Effector memory CD8-positive, alpha-beta T cell (primary cell): ENCODE data around the gene HDAC7.
"Not testable (repeated sequence)": the region's sequence is repeated elsewhere in the genome, so short reads cannot be mapped to it uniquely, and the experiment has no call there.

Experiments used
- ATAC-seq: fragments of 150-1000 bp; cut with Tn5 transposase; replicated peaks from 2 replicates; pipeline ENCODE4 v1.10.0; 2021; ENCODE audit warnings: mild to moderate bottlenecking, moderate library complexity
- DNase-seq, 3 experiments: peaks; one replicate each; pipeline ENCODE4 v3.0.0; 2021
- H3K27ac Mint-ChIP-seq, 2 donors: one replicate each; pipeline ENCODE4 v1.8.0; 2022; ENCODE audit warnings: mild to moderate bottlenecking in 2 of 2, mixed read lengths in 2 of 2, moderate library complexity in 2 of 2
- H3K27me3 Mint-ChIP-seq, 2 donors: one replicate each; pipeline ENCODE4 v1.8.0; 2022; ENCODE audit warnings: mixed read lengths in 2 of 2
- H3K36me3 Mint-ChIP-seq: one replicate; pipeline ENCODE4 v1.8.0; 2022; ENCODE audit warnings: mild to moderate bottlenecking, moderate library complexity, mixed read lengths; ENCODE audit not compliant: insufficient read depth
- H3K4me1 Mint-ChIP-seq, 2 donors: one replicate each; pipeline ENCODE4 v1.8.0; 2022; ENCODE audit warnings: low read depth in 2 of 2, mixed read lengths in 2 of 2
- H3K4me3 Mint-ChIP-seq, 2 donors: one replicate each; pipeline ENCODE4 v1.8.0; 2022; ENCODE audit warnings: mild to moderate bottlenecking in 2 of 2, mixed read lengths in 2 of 2, moderate library complexity in 2 of 2
- H3K9me3 Mint-ChIP-seq, 2 donors: one replicate each; pipeline ENCODE4 v1.8.0; 2022; ENCODE audit warnings: mixed read lengths in 2 of 2

The HDAC7 gene

DNA sequence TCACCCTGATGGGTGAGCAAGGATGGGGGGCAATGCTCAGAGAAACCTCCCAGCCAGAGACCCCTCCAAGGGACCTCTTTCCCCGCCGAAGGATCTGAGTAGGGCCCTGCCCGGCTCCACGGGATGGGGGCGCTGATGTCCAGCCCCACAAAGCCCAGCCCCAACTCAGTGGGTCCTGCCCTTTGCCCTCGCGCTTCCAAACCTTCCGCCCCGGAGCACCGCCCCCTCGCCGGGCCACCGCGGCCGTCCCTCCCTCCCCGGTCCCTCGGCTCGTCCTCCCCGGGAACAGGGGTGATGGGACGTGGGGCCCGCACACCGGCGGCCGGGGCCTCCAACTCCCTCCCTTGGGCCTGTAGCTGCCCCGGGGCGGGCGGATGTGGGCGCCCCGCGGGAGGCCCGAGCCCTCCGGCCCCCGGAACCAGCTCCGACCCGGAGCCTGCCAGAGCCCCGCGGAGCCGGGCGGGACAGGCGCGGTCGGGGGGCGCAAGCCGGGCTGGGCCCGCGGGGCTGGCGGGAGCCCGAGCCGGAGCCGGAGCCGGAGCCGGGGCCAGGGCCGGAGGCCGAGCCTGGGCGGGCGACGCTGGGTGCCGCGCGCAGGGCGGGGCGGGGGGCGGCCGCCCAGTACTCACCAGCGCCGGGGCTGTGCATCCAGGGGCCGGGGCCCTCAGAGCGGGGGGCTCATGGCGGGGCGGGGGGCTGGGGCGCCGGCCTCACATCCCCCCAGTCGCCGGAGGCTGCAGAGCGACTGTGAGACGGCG lies 386 bp downstream of the HDAC7 start:
- Mint-ChIP-seq H3K4me3 (peak overlapping the region; percentile 93 to 94), H3K9me3 (no peaks in the 10 kb centered on the region), H3K4me1 (peaks cover 68 to 74% of the 10 kb centered on the region in 2 donors), H3K27ac (peak overlapping the region; percentile 99), H3K27me3 (no peaks in the 10 kb centered on the region), H3K36me3 (peaks cover 15% of the 10 kb centered on the region)
- ATAC-seq (peak; percentile 11), DNase-seq (no peak)

DNA sequence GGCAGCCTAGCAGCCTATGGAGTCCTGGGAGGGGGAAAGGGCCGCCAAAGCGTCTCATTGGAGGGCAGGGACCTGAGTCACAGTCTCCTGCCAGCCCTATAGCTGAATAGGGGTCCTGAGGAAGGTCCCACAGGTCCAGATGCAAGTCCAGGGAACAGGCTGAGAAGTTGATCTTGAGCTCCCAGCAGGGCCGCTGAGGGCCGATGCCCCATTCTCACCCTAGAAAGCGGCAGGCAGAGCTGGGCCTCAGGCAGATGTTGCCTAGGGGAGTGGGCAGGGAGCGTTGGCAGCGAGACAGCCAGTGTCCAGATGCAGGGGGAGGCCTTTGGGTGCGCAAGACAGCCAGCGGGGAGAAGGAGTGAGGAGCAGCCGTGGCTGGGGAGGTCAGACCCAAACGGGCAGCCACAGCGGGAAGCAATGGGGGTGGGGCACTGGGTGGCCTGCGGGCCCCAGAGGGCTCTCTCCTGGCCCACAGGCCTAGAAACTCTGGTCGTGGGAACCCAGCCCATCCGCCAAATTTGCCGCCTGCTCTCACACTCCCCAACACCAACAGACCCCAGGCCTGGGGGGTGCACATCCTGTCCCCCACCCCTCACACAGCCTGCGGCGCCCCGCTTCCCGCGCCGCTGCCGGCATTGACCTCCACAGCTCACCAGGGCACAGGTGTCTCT lies 1.1 kb downstream of the HDAC7 start:
- ATAC-seq = peak; percentile 30
- H3K27ac Mint-ChIP-seq = peak overlapping the region; percentile 99

DNA sequence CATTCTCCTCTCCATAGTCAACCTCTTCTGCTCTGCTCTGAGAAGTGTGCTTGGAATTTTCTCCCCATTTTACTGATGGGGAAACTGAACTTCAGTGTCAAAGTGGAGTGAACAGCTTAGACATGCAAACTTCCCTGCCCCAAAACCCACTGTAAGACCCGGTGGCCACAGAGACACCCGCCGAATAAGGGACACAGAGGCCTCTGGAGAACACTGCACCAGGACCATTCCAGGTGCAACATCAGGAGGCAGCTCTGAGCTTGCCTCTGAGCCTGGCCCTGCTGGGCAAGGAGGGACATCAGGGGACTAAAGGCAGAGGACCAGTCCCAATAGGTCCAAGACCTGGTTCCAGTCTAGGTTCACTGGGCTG lies 1.7 kb downstream of the HDAC7 start:
- Mint-ChIP-seq H3K4me3 (peak overlapping the region; percentile 93 to 94), H3K9me3 (no peaks in the 10 kb centered on the region), H3K27ac (peak overlapping the region; percentile 99), H3K27me3 (no peaks in the 10 kb centered on the region), H3K36me3 (peaks cover 18% of the 10 kb centered on the region), H3K4me1 (peaks cover 70 to 74% of the 10 kb centered on the region in 2 donors)
- no peak for DNase-seq
- ATAC-seq = no peak

More for the DNA sequence above, 1.1 kb downstream of the HDAC7 start:
- Mint-ChIP-seq H3K9me3 (no peaks in the 10 kb centered on the region), H3K4me3 (peak overlapping the region; percentile 93 to 94), H3K27me3 (no peaks in the 10 kb centered on the region), H3K36me3 (peaks cover 12% of the 10 kb centered on the region), H3K4me1 (peaks cover 68 to 74% of the 10 kb centered on the region in 2 donors)
- peak; percentile 27 to 37 (median 28) for DNase-seq

DNA sequence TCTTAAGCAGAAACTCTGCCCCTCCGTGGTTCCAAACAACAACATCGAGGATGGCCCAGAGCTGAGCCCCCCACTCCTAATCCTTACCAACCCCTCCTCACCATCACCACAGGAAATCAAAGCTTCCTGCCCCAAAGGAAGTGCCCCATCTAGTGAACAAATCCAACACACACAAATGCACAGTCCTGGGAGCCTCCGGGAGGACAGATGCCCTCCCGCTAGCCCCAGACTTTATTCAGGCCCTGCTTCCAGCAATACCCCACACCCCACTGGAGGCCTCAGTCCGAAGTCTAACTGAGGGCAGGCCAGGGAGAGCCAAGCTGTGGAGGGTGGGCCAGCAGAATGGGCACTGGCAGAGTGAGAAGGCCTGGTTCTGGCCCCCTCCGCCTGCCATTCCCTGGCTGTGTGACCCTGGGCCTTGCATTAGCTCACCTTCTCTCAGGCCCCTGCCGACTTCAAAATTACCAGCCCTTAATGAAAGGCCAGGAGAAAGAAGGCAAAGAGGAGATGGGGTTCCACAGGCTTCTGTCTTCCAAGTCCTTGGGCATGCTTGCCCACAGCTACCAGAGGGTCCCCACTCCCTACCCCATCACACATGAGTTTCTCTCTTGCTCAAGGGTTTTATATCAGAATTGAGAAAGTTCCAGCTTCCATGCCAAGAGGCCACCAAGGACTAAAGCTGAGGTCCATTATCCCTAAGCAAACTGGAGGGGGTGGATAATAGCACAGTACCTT lies 2.3 kb downstream of the HDAC7 start:
- no peak for ATAC-seq
- H3K27me3 Mint-ChIP-seq = no peaks in the 10 kb centered on the region
- DNase-seq = no peak
- peak overlapping the region; percentile 99 for H3K27ac Mint-ChIP-seq
- H3K36me3 Mint-ChIP-seq = peaks cover 18% of the 10 kb centered on the region
- H3K4me1 Mint-ChIP-seq = peaks cover 69 to 74% of the 10 kb centered on the region in 2 donors
- peak overlapping the region; percentile 93 to 94 for H3K4me3 Mint-ChIP-seq
- no peaks in the 10 kb centered on the region for H3K9me3 Mint-ChIP-seq

DNA sequence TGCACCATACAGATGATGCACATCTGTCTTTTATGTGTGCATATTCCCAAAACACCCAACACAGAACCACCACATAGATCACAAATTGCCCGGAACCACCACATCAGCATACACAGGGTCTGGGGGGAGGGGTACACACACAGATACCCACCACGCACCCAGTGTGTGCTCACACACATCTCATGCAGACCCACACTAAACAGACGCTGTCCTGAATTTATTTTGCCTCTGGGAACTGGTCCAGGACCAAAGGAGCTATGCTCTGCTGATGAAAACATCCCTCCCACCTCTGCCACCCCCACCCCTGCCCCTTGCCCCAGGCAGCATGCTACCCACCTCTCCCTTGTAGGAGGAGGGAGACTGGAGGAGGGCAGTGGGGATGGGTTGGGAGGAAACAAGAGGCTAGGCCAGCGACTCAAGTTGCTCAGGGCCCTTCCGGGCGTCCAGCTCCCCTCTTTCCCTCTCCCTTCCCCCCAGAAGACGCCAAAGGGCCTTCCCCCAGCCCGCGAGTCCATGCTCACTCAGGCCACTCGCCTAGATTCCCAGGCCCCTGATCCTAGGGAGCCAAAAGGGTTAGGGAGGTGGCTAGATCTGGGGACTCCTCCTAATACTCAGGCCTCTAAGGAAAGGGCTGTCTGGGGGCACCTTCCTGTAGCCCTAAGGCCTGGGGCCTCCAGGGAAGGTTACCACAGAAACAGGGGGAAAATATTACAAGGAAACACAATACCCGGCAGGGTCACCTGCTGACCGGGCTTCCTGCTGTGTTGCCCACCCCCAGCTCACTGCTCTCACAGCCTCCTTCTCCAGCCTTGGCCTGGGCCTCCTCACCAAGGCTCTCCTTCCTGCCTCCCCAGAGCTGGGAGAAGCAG lies 3.1 kb downstream of the HDAC7 start:
- H3K27ac Mint-ChIP-seq = peak overlapping the region; percentile 99
- H3K4me1 Mint-ChIP-seq = peaks cover 72 to 73% of the 10 kb centered on the region in 2 donors
- peaks cover 20% of the 10 kb centered on the region for H3K36me3 Mint-ChIP-seq
- no peak for DNase-seq
- H3K9me3 Mint-ChIP-seq = no peaks in the 10 kb centered on the region
- H3K4me3 Mint-ChIP-seq = peak overlapping the region; percentile 94 to 95
- no peak for ATAC-seq
- H3K27me3 Mint-ChIP-seq = no peaks in the 10 kb centered on the region

DNA sequence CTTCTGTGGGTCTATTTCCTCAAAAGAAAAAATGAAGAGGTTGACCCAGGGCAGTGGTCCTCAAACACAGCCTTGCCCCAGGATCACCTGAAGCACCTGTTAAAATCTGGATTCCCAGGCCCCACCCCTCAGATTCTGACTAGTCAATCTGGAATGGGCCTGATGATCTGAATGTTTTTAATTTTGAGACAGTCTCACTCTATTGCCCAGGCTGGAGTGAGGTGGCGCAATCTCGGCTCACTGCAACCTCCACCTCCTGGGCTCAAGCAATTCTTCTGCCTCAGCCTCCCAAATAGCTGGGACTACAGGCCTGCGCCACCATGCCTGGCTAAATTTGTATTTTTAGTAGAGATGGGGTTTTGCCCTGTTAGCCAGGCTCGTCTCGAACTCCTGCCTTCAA lies 4.3 kb downstream of the HDAC7 start:
- Mint-ChIP-seq H3K4me3 (peak overlapping the region; percentile 34 to 95), H3K4me1 (peaks cover 74 to 79% of the 10 kb centered on the region in 2 donors), H3K36me3 (peaks cover 28% of the 10 kb centered on the region)

DNA sequence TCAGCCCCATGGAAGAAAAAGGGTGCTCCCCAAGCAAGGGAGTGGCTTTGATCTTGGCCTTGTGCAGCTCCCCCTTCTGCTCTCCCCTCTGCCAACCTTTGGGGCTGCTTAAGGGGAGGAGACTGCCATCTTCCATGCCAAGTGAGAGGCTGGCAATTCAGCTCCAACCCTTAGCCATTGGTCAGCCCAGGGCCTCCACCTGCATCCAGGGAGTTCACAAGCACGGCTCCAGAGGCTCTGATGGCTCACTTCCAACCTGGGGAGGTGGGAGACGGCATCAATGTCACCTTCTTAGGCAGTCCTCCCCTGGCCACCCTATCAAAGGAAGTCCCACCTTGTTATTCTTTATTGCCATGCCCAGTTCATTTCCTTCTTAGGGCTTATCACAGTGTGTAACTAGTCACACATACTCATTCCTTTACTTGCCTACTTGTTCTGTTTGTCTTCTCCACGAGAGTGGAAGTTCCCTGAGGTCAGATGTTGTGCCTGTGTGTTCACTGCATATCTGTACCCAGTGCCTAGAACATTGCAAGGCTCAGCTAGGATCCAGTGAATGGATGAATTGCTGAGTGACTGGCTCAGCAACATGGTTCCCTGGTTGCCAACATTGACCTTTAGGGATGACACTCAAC lies 5.0 kb downstream of the HDAC7 start:
- Mint-ChIP-seq H3K27ac (peak overlapping the region; percentile 99), H3K27me3 (no peaks in the 10 kb centered on the region), H3K36me3 (peaks cover 28% of the 10 kb centered on the region), H3K4me1 (peaks cover 75 to 78% of the 10 kb centered on the region in 2 donors), H3K9me3 (no peaks in the 10 kb centered on the region), H3K4me3 (peak overlapping the region; percentile 95 to 98)
- no peak for ATAC-seq
- no peak for DNase-seq

More for the DNA sequence above, 4.3 kb downstream of the HDAC7 start:
- DNase-seq, ATAC-seq, H3K27me3 Mint-ChIP-seq, H3K9me3 Mint-ChIP-seq: not testable (repeated sequence)
- H3K27ac Mint-ChIP-seq = peak overlapping the region; percentile 99

DNA sequence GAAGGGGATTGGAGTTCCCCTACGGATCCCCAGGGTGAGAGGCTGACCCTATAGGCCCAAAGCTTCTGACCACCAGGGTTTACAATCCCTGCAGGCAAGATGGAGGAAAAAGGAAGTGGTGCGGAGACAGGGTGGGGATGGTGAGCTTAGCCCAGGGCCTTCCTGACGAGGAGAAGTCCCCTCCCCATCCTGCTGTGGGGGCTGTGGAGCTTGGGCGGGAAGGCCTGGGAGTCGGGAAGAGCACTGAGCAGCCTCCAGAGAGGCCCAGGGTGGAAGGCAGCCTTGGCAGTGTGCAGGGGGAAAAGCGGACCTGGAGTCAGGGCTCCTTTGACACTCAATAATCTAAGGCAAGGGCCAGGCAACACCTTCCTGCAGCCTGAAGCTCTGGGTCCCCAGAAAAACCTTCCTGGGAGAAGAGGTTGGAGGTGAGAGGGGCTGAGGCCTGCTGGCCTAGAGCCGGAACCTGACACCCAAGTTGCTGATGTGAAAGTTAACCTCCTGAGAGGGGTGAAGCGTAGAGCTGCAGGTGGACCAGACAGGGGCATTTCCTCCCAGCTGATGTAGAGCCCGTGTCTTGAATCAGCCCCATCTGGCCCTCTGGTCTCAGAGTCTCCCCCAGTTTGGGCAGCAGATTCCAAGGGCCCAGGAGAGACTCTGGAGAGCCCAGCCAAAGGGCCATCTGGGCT lies 6.0 kb downstream of the HDAC7 start:
- Mint-ChIP-seq H3K9me3 (no peaks in the 10 kb centered on the region), H3K27me3 (no peaks in the 10 kb centered on the region), H3K36me3 (peaks cover 26% of the 10 kb centered on the region), H3K4me1 (peaks cover 81 to 82% of the 10 kb centered on the region in 2 donors), H3K4me3 (peak overlapping the region; percentile 95 to 98), H3K27ac (peak overlapping the region; percentile 99)
- no peak for DNase-seq
- ATAC-seq = peak; percentile 9

DNA sequence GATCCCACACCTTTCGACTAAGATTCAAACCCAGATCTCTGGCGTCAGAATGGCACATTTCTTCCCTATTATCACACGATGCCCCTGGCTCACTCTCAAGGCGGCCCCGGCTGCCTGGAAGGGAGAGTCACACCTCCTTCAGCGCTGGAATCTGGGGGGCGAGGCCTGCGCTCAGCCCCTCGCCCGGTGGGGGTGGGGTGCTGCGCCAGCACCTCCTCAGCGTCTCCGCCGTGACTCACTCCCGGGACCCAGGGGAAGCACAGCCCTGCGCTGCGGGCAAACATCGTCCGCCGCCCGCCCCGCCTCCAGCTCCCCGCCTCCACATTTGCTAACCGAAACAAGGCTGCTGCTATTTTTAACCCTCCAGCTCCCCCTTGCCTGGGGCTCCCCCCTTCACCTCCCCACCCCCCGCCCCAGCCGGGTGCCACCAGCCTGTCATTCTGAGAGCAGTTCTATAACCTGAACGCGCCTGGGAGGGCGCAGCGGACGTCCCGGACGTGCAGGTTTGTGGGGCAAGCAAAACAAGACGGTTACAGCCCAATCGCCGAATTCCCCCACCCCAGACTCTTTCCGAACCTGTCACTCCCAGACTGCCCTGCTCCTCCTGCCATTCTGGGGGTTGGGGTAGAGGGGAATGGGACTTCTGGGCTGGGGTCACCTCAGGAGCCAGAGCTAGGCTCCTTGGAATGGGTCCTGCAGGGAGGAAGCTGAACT lies 6.7 kb downstream of the HDAC7 start:
- ATAC-seq = peak; percentile 70
- Mint-ChIP-seq H3K4me1 (peaks cover 81 to 82% of the 10 kb centered on the region in 2 donors), H3K36me3 (peaks cover 22% of the 10 kb centered on the region), H3K27me3 (no peaks in the 10 kb centered on the region), H3K4me3 (peak overlapping the region; percentile 95 to 98), H3K9me3 (no peaks in the 10 kb centered on the region), H3K27ac (peak overlapping the region; percentile 99)
- DNase-seq = peak; percentile 65 to 75 (median 71)

DNA sequence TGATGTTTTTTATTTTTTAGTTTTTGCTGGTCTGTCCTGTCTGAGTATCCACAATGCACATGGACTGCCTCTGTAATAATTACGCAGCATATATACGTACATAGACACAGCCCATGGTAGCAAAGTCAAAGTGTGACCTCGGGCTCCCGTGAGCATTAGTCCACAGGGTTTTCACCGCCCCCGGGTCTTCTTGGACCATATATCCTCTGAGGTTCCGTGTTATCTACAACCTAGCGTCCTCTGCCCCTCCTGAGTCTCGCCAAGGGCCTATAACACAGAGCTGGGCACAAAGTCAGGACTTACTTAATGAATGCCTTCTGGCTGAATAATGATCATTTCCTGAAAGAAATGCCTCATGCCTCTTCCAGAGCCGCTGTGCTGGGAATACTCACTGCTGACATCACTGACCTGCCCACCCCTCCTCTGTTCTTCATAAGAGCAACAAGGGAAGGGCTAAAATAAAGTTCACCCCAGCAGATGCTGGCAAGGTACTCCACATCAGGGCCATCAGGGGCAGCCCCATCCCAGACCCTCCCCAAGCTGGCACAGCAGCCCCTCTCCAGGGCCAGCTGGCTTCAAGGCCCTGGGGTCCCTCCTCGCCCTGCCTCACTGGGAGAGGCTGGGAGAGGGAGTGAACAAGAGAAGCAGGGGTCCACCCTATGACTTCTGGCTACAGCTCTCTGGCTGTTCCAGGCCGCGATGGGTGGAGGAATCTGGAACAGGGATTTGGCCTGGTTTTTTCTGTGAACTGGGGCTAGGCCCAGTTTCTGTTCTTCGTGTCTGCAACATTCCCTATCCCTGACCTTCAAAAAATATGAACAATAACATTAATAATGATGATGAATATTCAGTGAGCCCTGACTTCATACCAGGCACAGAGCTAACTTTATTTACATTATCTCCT lies 7.9 kb downstream of the HDAC7 start:
- no peak for DNase-seq
- Mint-ChIP-seq H3K9me3 (no peaks in the 10 kb centered on the region), H3K36me3 (peaks cover 19% of the 10 kb centered on the region), H3K27me3 (no peaks in the 10 kb centered on the region), H3K4me1 (peaks cover 81 to 82% of the 10 kb centered on the region in 2 donors), H3K4me3 (peak overlapping the region; percentile 95 to 98), H3K27ac (peak overlapping the region; percentile 99)
- ATAC-seq = no peak

DNA sequence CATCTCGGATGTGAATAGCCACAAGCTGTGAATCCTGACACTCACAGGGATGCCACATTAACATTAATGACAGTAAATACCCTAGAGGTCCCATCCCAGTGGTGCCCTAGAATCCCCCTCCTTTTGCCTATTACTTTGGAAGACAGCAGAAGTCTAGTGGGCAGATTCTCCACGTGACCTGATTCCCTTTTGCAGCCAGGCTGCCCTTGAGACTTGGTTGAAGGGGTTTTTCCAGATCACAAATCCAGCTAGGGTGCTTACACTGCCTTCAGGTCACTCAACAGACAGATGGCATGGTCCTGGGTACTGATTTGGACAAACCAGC lies 8.7 kb downstream of the HDAC7 start:
- peaks cover 79 to 82% of the 10 kb centered on the region in 2 donors for H3K4me1 Mint-ChIP-seq
- H3K27me3 Mint-ChIP-seq = no peaks in the 10 kb centered on the region
- peak overlapping the region; percentile 92 to 97 for H3K27ac Mint-ChIP-seq
- no peak for ATAC-seq
- peak overlapping the region; percentile 69 to 85 for H3K4me3 Mint-ChIP-seq
- H3K36me3 Mint-ChIP-seq = peaks cover 19% of the 10 kb centered on the region
- no peaks in the 10 kb centered on the region for H3K9me3 Mint-ChIP-seq
- no peak for DNase-seq
